ENCODE data around the gene PRKD2. TPM values are rescaled to one million over a fixed set of nuclear protein-coding genes. Genes with fewer than 3 reads are reported as not detected.
"Not testable (repeated sequence)": the region's sequence is repeated elsewhere in the genome, so short reads cannot be mapped to it uniquely, and the experiment has no call there.

PRKD2 gene
- 32.6 and 55.4 TPM in 2 replicates for total RNA-seq

DNA sequence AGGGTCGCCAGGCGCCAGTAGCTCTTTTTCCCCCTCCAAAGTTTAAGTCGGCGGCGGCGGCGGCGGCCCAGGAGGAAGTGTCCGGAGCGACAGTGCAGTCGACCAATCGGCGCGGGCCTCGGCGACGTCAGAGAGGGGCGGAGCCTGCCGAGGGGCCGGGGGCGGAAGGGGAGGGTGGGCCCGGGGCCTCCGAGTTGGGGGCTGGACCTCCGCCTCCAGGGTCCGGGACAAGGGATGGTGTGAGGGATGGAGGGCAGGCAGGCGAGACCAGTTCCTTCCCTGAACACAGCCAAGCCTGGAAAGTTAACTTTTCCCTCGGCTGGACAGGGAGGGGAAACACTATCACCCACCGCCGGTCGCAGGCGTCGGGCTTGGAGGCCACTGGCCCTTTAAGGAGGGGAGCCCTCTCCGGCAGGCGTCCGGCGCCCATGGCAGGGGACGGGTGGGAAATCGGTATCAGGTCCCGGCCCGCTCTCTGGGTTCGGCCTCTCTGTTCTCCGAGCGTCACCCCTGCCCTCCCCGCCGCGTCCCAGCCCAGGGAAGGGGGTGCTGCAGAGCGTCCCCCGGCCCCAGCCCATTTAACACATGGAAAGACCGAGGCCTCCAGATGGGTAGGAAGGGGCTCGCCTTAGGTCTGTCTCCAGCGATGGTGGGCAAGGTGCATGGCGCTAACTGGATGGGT lies at the start of gene PRKD2:
Gene PRKD2, minus strand, starts transcription at position 81 of the 682 bp plus-strand sequence. CDS start 744 bp downstream, outside the sequence.
- peak; percentile 58 to 84 for DNase-seq (ENCODE audit: low read depth in 2 of 2)

DNA sequence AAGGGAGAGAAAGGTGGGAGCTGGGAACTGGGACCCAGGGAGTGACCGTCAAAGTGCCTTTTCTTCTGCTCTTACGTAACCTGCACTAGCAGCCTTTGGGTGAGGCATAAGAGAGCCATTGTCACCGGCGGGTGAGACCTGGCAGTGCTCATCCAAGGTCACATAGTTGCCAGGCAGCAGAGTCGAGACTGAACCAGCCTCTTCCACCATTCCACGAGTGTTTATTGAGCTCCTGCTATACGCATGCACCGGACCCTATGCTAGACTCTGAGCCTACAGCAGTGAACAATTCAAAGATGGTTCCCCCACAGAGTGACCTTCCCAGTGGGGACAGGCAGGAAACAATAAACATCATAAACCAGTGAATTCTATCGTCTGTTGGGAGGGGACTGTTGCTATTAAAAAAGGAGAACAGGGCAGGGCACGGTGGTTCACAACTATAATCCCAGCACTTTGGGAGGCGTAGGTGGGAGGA lies 47.9 kb upstream of the PRKD2 start:
- DNase-seq (ENCODE audit: low read depth in 2 of 2): no peak

DNA sequence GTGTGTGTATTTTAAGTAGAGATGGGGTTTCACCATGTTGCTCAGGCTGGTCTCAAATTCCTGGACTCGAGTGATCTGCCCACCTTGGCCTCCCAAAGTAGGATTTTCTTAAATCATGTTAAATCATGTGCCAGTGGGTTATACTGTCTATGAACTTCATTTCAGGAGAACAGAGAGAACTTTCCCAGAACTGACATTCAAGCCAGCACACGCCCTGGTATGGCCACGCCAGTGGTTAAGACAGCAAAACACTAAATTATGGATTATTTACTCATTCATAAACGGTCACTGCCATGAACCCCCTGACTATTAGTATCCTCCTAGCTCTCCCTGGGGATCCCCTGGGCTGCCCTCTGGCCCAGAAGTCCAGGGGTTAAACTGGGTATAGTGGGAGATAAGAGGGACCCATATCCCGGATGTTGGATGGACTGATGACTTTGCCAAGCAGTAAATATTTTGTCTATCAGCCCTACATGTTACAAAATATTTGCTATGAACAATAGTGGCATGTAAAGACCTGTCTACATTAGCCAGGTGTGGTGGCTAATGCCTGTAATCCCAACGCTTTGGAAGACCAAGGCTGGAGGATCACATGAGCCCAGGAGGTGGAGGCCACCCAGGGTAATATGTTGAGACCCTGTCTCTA lies 45.5 kb upstream of the PRKD2 start:
- DNase-seq (ENCODE audit: low read depth in 2 of 2): no peak

DNA sequence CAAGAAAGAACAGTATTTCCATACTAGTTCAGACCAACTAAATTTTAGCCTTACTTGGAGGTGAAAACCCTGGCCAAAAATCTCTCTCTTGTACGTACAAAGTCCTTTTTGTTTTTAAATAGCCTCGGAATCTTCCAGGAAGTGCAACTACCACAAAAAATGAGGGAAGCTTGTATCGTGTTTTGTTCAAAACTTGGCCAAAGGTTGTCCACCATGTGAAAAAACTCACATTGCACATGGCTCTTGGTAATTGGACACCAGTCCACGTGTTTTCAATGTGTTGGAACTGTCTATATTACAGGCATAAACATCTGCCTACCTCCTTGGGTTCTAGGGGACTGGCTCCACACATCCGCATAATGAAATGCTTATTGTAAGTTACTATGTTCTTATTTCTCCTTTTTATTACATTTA lies 44.5 kb upstream of the PRKD2 start:
- no peak for DNase-seq (ENCODE audit: low read depth in 2 of 2)

DNA sequence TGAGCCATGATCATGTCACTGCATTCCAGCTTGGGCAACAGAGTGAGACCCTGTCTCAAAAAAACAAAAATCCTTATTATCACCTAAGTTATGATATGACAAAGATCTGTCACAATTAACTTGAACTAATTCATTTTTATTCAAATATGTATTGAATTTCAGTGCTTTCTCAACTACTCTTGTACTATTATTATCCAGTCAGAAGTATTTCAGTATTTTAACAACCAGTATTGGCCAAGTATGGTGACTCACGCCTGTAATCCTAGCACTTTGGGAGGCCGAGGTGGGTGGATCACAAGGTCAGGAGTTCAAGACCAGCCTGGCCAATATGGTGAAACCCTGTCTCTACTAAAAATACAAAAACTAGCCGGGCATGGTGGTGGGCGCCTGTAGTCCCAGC lies 44.0 kb upstream of the PRKD2 start:
- DNase-seq (ENCODE audit: low read depth in 2 of 2): not testable (repeated sequence)

DNA sequence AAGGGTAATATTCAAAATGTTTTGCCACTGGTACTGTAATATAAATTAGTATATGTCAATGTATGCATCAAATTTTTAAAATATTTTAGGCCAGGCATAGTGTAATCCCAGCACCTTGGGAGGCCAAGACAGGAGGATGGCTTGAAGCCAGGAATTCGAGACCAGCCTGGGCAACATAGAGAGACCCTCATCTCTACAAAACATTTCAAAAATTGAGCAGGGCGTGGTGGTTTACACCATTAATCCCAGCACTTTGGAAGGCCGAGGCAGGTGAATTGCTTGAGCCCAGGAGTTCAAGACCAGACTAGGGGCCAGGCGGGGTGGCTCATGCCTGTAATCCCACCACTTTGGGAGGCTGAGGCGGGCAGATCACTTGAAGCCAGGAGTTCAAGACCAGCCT lies 43.4 kb upstream of the PRKD2 start:
- DNase-seq (ENCODE audit: low read depth in 2 of 2): no peak

DNA sequence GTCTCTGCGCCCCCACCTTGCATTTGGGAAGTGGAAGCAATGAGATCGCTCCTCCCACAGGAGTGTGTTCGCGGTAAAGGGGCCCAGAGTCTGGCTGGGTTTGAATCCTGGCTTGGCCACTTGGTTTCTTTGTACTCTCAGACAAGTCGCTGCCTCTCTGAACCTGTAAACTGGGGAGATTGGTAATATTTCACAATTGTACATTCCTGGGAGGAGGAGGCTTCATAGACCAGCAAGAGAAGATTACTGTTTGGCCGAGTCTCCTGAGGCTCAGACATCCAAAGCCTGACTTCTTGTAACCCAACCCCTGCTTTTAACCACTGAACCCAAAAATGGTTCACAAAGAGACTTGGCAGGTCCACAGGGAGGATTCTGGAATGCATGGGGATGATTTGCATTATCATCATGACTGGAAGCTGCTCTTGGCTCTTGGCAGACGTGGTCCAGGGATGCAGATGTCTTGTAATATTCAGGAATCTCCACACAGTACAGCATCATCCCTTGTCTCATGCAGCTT lies 43.0 kb upstream of the PRKD2 start:
- DNase-seq (ENCODE audit: low read depth in 2 of 2): no peak

DNA sequence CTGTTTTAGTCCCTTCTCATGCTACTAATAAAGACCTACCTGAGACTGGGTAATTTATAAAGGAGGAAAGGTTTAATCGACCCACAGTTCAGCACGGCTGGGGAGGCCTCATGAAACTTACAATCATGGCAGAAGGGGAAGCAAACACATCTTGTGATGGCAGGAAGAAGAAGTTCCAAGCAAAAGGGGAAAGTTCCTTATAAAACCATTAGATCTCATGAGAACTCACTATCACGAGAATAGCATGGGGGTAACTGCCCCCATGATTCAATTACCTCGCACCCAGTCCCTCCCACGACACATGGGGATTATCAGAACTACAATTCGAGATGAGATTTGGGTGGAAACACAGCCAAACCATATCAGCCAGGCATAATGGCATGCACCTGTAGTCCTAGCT lies 42.3 kb upstream of the PRKD2 start:
- DNase-seq (ENCODE audit: low read depth in 2 of 2): no peak

DNA sequence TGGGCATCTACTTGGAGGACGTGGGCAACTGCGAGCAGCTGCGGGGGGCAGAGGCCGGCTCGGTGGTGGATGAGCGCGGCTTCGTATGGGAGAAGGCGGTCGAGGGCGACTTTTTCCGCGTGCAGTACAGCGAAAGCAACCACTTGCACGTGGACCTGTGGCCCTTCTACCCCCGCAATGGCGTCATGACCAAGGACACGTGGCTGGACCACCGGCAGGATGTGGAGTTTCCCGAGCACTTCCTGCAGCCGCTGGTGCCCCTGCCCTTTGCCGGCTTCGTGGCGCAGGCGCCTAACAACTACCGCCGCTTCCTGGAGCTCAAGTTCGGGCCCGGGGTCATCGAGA lies 39.6 kb upstream of the PRKD2 start:
- DNase-seq (ENCODE audit: low read depth in 2 of 2): peak; percentile 50 to 55

DNA sequence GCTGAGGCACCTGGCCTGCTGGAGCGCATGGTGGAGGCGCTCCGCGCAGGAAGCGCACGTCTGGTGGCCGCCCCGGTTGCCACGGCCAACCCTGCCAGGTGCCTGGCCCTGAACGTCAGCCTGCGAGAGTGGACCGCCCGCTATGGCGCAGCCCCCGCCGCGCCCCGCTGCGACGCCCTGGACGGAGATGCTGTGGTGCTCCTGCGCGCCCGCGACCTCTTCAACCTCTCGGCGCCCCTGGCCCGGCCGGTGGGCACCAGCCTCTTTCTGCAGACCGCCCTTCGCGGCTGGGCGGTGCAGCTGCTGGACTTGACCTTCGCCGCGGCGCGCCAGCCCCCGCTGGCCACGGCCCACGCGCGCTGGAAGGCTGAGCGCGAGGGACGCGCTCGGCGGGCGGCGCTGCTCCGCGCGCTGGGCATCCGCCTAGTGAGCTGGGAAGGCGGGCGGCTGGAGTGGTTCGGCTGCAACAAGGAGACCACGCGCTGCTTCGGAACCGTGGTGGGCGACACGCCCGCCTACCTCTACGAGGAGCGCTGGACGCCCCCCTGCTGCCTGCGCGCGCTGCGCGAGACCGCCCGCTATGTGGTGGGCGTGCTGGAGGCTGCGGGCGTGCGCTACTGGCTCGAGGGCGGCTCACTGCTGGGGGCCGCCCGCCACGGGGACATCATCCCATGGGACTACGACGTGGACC lies 39.1 kb upstream of the PRKD2 start:
- no peak for DNase-seq (ENCODE audit: low read depth in 2 of 2)

DNA sequence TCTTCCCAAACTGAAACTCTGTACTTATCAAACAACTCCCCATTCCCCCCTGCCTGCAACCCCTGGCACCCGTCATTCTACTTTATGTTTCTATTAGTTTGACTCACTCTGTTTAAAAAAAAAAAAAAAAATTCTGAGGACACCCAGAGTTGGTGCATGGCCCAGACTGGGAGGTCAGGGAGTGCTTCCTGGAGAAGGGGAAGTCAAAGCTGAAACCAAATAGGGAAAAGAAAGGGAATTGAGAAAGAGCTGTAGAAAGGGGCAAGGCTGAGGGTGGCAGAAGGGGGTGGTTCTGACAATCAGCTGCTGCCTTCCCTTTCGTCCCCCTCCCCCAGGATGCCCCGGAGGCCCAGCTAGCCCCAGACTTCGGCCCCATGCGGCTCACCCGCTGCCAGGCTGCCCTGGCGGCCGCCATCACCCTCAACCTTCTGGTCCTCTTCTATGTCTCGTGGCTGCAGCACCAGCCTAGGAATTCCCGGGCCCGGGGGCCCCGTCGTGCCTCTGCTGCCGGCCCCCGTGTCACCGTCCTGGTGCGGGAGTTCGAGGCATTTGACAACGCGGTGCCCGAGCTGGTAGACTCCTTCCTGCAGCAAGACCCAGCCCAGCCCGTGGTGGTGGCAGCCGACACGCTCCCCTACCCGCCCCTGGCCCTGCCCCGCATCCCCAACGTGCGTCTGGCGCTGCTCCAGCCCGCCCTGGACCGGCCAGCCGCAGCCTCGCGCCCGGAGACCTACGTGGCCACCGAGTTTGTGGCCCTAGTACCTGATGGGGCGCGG lies 38.4 kb upstream of the PRKD2 start:
- DNase-seq (ENCODE audit: low read depth in 2 of 2): peak in 1 of 2 donors; percentile 75

DNA sequence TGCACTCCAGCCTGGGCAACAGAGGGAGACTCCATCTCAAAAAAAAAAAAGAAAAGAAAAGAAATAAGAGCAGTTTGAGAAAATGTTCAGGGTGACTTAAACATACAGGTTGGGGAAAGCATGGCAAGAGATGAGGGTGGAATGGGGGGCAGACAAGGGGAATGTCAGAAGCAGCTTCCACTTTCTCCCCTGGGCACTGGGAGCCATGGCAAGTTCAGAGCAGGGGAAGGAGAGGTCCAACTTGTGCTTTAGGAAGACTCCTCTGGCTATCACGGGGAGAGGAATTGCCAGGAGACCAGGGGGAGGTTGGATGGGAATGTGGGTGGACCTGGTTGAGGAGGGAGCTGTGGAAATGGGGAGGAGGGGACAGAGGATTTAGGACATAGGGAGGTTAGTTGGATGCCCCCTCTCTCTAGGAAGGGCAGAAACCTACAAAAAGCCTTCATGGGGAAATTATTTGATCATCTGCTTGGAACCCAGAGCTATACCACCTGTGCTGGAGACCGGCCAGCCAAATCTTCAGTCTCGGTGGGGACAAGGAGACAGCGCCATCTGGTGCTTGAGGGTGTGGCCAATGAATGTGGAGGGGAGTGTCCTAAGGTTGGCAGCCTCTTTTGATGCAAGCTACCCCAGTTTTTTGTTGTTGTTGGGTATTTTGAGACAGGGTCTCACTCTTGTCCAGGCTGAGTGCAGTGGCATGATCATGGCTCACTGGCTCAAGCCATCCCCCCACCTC lies 36.7 kb upstream of the PRKD2 start:
- peak in 1 of 2 donors; percentile 55 for DNase-seq (ENCODE audit: low read depth in 2 of 2)

DNA sequence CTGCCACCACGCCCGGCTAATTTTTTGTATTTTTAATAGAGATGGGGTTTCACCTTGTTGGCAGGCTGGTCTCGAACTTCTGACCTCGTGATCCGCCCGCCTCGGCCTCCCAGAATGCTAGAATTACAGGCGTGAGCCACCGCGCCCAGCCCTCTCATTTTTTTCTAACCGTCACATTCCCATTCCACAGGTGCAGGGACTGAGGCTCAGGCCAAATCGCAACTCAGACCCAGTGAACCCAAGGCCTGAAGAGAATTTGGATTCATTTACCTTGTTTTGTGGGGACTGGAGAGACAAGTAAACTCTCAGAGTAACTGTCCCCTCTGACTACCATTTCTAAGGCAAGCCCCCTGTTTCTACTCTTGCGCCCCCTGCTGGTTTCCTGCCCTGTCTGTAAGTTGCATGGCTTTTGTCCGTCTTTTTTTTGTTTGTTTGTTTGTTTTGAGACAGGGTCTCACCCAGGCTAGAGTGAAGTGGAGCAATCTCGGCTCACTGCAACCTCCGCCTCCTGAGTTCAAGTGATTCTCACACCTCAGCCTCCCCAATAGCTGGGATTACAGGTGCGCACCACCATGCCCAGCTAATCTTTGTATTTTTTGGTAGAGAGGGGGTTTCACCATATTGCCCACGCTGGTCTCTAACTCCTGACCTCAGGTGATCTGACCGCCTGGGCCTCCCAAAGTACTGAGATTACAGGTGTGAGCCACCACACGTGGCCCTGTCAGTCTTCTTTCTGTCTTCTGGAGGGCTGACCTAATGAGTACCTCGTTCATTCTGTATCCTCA lies 31.6 kb upstream of the PRKD2 start:
- DNase-seq (ENCODE audit: low read depth in 2 of 2): peak; percentile 53 to 83

DNA sequence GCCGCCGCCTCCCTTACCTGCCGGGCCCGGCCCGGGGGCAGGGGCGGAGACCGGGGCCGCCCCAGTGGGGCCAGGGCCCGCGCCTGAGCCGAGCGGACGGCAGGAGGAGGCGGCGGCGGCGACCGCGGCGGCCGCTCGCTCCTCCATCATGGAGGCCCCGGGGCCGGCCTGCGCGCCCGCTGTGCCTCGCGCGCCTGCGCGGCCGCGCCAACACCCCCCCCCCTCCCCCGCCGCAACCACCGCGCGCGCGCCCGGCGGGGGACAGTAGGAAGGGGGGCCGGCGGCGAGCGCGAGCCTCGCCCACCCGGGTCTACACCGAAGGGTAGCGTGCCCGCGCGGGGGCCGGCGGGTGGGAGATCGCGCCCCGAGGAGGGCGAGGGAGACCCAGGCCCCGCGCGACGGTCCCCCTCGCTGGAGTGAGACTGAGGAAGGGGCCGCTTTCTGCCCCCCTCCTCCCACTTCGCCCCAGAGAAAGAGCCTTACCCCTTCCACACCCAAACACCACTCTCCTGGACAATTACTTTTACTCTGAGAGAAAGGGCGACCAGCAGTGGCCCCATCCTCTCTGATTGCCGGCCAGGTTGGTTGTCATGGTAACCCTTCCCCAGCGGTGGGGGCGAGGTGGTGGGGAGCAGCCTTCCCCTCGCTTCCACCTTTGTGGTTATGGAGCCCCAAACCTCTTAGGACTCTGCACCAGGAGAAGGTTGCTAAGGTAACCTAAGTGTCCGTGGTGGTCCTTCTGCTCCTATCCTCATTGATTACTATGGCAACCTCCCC lies 29.6 kb upstream of the PRKD2 start, which contains the start of gene STRN4:
Gene STRN4, minus strand, starts transcription at position 170 of the 777 bp plus-strand sequence. Its CDS starts 20 bp downstream, at position 150.
- peak in 1 of 2 donors; percentile 62 for DNase-seq (ENCODE audit: low read depth in 2 of 2)

DNA sequence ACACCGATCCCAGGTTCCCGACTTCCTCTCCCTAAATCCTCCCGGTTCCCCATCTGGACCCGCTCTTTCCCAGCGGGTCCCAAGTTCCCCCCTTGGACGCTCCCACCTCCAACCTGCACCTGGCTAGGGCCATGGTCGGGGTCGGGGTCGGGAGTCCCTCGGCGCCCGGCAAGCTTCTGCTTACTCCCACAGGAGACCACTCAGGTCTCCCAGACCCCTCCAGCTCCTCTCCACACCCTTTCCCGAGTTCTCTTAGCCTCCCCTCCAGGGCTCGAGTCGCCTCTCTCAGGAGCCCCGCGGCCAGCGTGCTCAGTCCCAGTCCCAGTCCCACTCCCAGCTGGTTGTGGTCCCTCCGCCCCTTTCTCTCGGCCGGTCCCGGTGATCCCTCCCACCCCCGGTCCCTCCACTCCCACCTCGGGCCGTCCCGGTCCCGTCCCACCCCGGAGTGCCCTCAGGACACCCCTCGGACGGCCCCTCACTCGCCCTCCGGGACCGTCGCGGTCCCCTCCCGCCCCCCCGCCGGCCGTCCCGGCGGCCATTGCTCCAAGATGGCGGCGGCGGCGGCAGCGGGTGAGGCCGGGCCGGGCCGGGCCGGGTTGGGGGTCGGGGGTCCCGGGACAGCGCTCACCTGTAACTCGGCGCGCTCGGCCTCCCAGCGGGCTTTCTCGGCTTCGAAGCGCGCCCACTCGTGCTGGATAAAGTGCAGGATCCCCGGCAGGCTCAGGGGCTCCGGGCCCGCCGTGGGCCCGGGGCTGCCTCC lies 28.8 kb upstream of the PRKD2 start, which contains the start of gene FKRP:
Gene FKRP, plus strand, starts transcription at position 537 of the 760 bp plus-strand sequence. CDS start 9,394 bp downstream, outside the sequence.
- no peak for DNase-seq (ENCODE audit: low read depth in 2 of 2)

DNA sequence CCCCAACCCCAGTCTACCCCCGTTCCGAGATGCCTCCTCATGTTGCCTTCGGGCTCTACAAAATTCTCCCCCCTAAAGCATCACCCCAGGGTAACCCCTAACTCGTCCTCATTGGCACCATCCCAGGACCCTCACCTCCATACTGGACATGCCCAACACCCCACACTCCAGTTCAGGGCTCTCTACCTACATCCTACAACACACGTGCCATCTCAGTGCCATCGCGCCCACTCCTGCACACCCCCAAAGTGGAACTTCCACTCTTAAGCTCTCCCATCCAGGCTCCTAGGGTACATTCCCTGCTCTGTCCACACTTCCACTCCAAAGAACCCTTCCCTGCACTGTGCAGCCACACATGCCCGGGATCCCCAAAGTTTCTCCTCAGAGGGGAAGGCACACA lies 28.1 kb upstream of the PRKD2 start:
- DNase-seq (ENCODE audit: low read depth in 2 of 2): no peak

DNA sequence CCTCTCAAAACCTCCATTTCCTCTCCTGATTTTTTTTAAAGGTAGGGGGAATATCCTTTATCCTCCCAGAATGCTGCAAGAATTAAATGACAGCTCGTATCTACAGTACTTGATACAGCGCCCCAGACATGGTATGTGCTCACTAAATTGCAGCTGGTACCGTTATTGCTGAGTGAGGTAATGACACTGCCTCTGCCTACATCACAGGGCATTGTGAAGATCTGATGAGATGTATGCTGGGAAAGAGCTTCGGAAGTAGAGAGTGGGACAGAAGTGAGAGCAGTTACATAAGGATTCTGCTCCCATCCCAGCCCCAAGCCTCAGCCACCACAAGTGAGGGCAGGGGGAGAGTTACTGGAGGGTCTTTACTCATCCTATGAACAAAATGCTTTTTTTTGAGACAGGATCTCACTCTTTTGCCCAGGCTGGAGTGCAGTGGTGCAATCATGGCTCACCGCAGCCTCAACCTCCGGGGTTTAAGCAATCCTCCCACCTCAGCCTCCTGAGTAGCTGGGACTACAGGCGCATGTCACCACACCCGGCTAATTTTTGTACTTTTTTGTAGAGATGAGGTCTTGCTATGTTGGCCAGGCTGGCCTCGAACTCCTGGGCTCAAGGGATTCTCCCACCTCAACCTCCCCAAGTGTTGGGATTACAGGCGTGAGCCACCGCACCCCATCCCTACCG lies 27.2 kb upstream of the PRKD2 start:
- no peak for DNase-seq (ENCODE audit: low read depth in 2 of 2)

Measured in dermis microvascular lymphatic vessel endothelial cell (primary cell).